GM18511 (cell line): ENCODE results near the gene BSN.

Experiments
- ATAC-seq: cut with Tn5 transposase; IDR thresholded peaks from one replicate; pipeline ENCODE4 v1.9.1; 2021; ENCODE audit warnings: mild to moderate bottlenecking, moderate library complexity; ENCODE audit not compliant: unreplicated experiment

The BSN gene

DNA sequence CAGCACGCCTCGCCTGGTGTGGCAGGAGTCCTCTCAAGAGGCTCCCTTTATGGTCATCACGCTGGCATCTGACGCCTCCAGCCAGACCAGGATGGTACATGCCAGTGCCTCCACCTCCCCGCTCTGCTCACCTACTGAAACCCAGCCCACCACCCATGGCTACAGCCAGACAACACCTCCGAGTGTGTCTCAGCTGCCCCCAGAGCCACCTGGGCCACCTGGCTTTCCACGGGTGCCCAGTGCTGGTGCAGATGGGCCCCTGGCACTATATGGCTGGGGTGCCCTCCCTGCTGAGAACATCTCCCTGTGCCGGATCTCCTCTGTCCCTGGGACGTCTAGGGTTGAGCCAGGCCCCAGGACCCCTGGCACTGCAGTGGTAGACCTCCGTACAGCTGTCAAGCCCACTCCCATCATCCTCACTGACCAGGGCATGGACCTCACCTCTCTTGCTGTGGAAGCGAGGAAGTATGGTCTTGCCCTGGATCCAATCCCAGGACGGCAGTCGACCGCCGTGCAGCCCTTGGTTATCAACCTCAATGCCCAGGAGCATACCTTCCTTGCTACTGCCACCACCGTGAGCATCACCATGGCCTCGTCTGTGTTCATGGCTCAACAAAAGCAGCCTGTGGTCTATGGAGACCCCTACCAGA is 100.0 kb downstream of the BSN start:
- no peak for ATAC-seq

DNA sequence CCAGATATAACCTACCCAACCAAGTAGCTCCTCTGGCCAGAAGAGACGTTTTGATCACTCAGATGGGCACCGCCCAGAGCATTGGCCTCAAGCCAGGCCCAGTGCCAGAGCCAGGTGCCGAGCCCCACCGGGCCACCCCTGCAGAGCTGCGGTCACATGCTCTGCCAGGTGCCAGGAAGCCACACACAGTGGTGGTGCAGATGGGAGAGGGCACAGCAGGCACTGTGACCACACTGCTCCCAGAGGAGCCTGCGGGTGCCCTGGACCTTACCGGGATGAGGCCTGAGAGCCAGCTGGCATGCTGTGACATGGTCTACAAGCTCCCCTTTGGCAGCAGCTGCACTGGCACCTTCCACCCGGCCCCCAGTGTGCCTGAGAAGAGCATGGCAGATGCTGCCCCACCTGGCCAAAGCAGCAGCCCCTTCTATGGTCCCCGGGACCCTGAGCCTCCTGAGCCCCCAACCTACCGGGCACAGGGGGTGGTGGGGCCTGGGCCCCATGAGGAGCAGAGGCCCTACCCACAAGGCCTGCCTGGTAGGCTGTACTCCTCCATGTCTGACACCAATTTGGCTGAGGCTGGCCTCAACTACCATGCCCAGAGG is 100.8 kb downstream of the BSN start:
- no peak for ATAC-seq

DNA sequence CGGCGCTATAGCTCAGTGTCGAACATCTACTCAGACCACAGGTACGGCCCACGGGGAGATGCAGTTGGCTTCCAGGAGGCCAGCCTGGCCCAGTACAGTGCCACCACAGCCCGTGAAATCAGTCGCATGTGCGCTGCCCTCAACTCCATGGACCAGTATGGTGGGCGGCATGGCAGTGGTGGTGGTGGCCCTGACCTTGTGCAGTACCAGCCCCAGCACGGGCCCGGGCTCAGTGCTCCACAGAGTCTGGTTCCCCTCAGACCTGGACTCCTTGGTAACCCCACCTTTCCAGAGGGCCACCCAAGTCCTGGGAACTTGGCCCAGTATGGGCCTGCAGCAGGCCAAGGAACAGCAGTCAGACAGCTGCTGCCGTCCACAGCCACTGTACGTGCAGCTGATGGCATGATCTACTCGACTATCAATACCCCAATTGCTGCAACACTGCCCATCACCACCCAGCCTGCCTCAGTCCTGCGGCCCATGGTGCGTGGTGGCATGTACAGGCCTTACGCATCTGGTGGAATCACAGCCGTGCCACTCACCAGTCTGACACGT is 101.5 kb downstream of the BSN start:
- no peak for ATAC-seq

DNA sequence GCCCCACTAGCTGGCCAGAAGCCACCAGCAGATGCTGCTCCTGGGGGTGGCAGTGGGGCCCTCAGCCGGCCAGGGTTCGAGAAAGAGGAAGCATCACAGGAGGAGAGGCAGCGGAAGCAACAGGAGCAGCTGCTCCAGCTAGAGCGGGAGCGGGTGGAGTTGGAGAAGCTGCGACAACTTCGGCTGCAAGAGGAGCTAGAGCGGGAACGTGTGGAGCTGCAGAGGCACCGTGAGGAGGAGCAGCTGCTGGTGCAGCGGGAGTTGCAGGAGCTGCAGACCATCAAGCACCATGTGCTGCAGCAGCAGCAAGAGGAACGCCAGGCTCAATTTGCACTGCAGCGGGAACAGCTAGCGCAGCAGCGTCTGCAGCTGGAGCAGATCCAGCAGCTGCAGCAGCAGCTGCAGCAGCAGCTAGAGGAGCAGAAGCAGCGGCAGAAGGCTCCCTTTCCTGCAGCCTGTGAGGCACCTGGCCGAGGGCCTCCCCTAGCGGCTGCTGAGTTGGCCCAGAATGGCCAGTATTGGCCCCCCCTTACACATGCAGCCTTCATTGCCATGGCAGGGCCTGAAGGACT is 102.3 kb downstream of the BSN start:
- ATAC-seq = no peak

DNA sequence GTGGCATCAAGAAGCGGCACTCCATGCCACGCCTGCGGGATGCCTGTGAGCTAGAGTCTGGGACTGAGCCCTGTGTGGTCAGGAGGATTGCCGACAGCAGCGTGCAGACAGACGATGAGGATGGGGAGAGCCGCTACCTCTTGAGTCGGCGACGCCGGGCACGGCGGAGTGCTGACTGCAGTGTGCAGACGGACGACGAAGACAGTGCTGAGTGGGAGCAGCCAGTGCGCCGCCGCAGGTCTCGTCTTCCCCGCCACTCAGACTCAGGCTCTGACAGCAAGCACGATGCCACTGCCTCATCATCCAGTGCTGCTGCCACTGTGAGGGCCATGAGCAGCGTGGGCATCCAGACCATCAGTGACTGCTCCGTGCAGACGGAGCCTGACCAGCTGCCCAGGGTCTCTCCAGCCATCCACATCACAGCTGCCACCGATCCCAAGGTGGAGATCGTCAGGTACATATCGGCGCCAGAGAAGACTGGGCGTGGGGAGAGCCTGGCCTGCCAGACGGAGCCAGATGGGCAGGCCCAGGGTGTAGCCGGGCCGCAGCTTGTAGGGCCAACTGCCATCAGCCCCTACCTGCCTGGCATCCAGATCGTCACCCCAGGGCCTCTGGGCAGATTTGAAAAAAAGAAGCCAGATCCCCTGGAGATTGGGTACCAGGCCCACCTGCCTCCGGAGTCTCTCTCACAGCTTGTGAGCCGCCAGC is 103.1 kb downstream of the BSN start:
- ATAC-seq = no peak

DNA sequence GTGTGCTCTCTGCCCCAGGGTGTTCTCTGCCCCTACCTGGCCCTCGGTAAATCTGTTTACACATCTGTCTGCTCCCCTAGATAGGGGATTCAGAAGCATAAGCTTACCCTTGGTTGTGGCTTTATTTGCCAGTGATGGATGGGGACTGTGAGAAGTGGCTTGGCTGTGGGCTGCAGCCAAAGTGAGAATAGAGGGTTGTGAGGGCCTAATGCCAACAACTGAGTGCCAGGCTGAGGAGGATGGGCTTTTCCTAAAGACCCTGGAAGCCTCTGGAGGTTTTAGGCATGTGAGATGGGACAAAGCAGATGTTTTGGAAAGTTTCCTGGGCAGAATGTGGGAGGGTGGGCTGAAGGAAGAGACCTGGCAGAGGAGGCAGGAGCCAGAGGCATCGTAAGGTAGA is 104.4 kb downstream of the BSN start:
- ATAC-seq = no peak

DNA sequence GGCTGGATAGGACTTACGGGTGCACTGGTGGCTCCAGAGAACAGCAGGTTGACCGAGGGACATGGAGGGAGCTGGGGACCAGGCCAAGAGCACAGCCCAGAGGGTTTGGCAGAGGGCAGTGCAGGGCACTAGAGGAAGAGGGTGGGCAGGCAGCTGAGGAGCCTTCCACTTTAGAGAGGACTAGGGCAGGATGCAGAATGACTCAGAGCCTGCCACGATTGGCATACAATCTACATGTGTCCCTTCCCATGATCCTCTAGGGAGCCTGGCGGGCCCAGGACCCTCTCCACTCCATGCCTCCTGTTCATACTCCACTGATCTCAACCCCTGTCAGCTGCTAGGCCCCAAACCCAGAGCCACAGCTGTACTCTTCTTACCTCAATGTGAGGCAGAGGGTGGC is 105.5 kb downstream of the BSN start:
- no peak for ATAC-seq

DNA sequence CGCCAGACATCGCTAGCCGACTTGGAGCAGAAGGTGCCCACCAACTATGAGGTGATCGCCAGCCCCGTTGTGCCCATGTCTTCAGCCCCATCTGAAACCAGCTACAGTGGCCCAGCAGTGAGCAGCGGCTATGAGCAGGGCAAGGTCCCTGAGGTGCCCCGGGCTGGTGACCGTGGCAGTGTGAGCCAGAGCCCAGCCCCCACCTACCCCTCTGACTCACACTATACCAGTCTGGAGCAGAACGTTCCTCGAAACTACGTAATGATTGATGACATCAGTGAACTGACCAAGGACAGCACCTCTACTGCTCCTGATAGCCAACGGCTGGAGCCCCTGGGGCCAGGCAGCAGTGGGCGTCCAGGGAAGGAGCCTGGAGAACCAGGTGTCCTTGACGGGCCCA is 107.0 kb downstream of the BSN start:
- ATAC-seq = no peak

DNA sequence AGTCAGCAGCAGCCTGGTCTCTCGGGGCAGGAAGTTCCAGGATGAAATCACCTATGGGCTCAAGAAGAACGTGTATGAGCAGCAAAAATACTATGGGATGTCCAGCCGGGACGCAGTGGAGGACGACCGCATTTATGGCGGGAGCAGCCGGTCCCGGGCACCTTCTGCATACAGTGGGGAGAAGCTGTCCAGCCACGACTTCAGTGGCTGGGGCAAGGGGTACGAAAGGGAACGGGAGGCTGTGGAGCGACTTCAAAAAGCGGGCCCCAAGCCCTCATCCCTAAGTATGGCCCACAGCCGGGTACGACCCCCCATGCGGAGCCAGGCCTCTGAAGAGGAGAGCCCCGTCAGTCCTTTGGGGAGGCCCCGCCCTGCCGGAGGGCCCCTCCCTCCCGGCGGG is 107.7 kb downstream of the BSN start:
- ATAC-seq = no peak

DNA sequence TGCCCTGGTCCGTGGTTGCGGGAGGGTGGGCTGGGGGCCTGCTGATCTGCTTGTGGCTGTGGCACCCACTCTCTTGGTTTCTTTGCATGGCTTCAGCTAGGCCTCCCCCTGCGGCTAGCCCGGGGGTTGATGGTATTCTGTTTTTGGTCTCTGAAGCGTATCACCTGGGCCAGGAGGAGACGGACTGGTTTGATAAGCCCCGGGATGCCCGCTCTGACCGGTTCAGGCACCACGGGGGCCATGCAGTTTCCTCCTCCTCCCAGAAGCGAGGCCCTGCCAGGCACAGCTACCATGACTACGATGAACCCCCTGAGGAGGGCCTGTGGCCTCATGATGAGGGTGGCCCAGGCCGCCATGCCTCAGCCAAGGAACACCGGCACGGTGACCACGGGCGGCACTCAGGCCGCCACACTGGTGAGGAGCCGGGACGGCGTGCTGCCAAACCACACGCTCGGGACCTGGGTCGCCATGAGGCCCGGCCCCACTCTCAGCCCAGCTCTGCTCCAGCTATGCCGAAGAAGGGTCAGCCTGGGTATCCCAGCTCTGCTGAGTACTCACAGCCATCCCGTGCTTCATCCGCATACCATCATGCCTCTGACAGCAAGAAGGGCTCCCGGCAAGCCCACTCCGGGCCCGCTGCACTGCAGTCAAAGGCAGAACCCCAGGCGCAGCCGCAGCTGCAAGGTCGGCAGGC is 108.6 kb downstream of the BSN start:
- ATAC-seq = no peak

DNA sequence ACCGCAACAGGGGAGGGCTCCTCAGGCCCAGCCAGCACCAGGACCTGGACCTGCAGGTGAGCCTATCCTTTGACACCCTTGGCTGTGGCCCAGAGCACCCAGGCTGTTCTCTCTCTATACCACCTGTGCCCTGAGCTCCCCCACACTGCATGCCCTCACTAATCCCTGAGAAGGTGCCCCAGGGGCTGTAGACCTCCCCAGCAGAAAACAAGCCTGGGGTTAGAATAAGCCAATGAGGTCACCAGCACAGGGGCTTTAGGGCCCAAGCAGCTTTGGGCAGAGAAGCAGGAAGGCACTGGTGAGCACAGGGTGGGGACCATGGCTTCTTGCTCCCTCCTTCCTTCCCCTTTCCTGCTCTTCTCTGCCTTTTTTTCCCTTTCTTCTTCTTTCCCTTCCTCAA is 109.6 kb downstream of the BSN start:
- ATAC-seq = no peak

DNA sequence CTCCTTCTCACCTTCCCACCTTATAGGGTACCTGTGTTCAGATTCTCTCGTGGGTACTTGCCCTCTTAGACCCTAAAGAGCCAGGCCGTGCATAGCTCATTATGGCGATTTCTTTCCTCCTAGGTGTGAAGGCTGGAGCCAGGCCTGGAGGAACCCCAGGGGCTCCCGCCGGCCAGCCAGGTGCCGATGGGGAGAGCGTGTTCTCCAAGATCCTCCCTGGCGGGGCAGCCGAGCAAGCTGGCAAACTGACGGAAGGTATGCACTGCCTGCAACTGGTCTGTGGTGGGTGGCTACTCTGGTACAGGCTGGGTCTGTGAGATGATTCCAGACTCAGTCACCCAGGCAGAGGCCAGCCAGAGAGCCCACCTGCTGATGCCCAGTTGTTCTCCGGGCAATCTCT is 110.0 kb downstream of the BSN start:
- no peak for ATAC-seq

DNA sequence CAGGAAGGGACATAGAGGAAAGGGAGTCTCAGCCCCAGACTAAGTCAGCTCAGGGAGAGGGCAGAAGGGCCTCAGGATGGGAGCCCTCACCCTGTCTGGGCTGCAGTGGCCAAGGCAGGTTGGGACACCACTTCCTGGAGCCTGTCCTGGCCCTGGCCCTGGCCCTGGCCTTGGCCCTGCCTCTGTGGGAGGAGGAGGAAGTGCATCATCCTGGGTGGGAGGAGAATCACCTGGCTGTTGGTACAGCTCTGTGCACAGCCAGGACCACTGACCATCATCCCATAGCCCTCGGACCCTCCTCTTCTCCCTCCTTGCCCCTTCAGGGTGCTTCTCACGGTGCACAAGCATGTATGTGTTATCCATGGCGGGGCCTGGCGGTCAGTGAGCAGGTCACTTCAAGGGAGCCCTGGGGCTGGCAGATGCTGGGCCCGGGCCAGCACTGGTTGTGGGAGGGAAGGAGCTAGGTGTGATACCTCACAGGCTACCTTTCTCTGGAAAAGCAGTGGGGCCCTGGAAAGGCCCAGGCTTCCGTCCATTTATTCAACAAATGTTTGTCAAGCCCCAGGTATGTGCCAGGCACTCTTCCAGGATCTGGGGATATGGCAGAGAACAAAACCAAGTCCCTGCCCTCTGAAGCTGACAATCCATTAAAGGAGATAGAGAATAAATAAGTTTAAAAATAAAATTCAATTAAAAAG is 111.7 kb downstream of the BSN start:
- ATAC-seq = no peak

DNA sequence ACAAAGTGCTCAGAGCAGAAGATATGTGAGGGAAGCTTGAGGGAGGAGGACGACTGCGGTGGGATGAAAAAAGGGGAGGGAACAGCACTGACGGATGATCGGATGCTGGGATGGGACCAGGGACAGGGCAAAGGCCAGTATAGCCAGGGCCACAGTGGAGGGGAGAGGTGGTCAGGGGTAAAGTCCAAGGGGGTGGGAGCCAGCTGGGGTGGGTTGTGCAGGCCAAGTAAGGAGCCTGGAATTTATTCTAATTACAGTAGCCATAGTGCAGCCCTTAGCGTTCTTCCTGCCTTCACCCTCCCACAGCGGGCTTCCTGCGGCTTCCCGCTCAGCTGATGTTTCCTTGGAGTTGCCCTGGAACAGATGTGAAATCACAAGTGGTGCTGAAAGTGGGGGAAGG is 112.3 kb downstream of the BSN start:
- ATAC-seq = no peak

DNA sequence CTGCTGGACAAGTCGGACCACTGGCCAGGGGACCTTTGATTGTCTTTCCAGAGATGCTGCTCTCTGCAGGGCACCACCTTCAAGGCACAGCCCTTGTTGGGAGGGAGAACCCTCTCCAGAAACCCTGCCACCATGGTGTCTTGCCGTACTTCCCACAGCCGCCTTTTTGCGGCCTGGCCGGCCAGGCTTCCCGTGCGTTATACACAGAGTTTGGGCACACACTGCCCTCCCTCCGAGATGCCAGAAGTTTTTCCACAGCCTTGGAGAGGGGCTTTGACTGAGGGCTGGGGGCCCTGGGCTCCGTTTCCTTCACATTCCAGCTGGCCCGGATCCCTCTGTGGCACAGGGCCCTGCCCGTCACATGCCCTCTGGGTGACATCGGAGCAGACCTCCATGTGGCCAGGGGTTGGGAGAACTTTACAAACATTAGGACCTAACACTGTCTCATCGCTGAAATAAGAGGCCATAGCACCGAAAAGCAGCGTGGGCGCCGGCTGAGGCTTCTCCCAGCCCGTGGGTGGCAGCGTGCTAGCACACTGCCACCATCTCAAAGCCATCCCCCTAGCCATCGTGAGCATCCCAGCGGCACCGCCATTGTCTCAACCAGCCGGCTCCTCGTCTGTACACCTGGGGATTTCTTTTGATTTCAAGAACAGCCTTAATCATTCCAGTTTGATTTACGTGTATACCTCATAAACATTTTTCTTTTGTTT is 113.6 kb downstream of the BSN start:
- no peak for ATAC-seq

DNA sequence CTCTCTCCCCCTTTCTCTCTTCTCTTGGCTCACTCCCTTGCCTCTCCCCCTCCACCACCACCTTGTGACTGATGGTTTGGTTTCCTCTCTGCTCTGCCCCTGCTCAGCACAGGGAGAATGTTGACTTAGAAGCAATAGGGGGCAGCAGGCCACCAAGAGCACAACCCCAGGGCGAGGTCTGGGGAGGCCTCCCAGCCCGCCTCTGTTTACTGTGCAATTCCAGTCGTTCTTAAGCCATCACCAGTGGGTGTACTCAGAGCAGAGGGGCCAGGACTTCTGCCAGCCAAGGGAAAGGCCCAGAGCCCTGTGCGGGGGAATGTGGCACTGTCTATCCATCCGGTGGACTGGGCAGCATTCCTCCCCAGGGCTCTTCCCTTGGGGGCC is 114.1 kb downstream of the BSN start:
- ATAC-seq = no peak

DNA sequence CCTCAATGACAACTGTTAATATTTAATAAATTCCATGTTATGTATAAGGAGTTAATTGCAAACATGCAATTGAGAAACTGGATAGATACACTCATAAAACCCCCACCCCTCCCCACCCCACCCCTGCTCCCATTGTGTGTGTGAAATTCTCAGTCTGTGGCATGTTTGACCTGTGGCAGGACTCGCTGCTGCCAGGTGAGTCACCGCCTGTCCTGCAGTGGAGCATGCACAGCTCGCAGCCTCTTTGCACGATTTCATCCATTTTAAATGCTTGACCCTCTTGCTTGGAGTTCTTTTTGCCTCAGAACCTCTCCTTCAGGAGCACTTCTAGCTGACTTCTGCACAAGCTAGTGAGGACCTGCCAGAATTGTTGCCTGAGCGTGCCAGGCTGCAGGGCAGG is 114.6 kb downstream of the BSN start:
- ATAC-seq = no peak

DNA sequence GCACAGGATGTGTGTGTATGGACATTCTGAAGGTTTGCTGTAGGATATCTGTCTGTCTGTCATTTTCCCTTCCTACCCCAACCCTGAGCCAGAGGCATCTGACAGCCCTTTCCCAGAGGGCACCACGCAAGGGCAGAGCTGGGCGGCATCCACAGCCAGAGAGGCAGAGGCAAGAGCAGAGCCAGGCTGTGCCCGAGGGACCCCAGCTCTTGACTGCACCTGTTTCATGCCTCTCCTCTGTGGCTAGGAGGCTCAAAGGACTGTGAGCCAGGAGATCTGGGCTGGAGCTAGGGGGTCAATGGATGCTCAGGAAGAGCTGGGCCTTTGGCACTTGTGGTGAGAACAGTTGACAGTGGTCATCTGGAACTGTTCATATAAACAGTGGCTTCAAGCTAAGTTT is 115.1 kb downstream of the BSN start:
- no peak for ATAC-seq

DNA sequence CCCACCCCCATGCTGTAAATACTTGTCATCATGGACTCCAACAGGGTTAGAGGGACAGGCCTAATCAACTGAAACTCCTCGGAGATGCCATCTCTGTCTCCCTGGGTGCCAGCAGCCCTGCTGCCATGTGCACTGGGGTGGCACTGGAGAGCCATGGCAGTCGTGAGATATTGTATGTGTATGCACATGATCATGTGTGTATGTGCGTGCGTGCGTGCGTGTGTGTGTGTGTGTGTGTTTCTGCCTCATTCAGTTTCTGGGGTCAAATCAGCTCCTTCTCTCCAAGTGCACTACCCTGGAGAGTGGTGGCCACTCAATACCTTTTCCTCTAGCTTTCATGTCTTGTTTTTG is 116.6 kb downstream of the BSN start:
- ATAC-seq = no peak
